IgD-negative memory B cell (primary cell): ENCODE results near the gene DRD4. TPM values are rescaled to one million over a fixed set of nuclear protein-coding genes. Genes with fewer than 3 reads are reported as not detected.

Source experiments
- H3K27ac Mint-ChIP-seq, 3 donors: one replicate each; pipeline ENCODE4 v1.8.0; 2020 to 2022; ENCODE audit warnings: mild to moderate bottlenecking in 3 of 3, mixed read lengths in 3 of 3, moderate library complexity in 1 of 3
- H3K27me3 Mint-ChIP-seq: one replicate; pipeline ENCODE4 v1.8.0; 2021; ENCODE audit warnings: mixed read lengths
- H3K36me3 Mint-ChIP-seq: one replicate; pipeline ENCODE4 v1.8.0; 2020; ENCODE audit warnings: mild to moderate bottlenecking, mixed read lengths
- H3K4me1 Mint-ChIP-seq, 3 donors: one replicate each; pipeline ENCODE4 v1.8.0; 2020 to 2022; ENCODE audit warnings: mixed read lengths in 3 of 3, mild to moderate bottlenecking in 1 of 3
- H3K4me3 Mint-ChIP-seq, 4 donors: one replicate each; pipeline ENCODE4 v1.8.0; 2020 to 2022; ENCODE audit warnings: mild to moderate bottlenecking in 4 of 4, mixed read lengths in 4 of 4, moderate library complexity in 3 of 4
- H3K9me3 Mint-ChIP-seq, 3 donors: one replicate each; pipeline ENCODE4 v1.8.0; 2020 to 2021; ENCODE audit warnings: mixed read lengths in 3 of 3, mild to moderate bottlenecking in 1 of 3
- polyA plus RNA-seq: library from polyadenylated mRNA; unstranded; fragments of 300-500 nt; fragmentation: Illumina TruSeq; gene quantifications from one replicate; pipeline ENCODE4 v1.2.3, GENCODE V29; 2021

The DRD4 gene
- polyA plus RNA-seq, 1 donor from 2014 or later, result not detected

GRCh38 chr11:605286-606129 lies 31.6 kb upstream of the DRD4 start:
- no peaks in the 10 kb centered on the region for H3K27me3 Mint-ChIP-seq
- peak overlapping the region in 2 of 3 donors; percentile 62 to 88 for H3K27ac Mint-ChIP-seq
- H3K36me3 Mint-ChIP-seq, result peaks cover 3% of the 10 kb centered on the region
- no peaks in the 10 kb centered on the region for H3K9me3 Mint-ChIP-seq
- H3K4me3 Mint-ChIP-seq, result no peak overlapping the region
- H3K4me1 Mint-ChIP-seq, result peaks cover 0 to 2% (median 0%) of the 10 kb centered on the region in 3 donors

DNA sequence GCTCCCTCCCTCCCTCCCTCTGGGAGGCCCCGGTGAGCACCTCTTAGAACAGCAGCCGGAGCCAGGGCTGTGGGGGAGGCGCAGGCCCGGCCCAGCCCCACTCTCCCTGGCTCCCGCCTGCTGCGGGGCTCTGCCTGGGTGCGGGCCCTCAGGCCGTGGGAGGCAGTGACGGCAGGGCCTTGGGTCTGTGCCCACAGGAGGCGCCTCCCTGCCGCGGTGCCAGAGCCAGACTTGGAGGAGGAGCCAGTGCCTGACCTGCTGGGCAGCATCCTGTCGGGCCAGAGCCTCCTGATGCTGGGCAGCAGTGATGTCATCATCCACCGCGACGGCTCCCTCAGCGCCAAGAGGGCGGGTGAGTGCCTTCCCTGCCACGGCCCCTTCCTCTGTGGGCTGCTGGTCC lies 30.8 kb upstream of the DRD4 start:
- Mint-ChIP-seq H3K4me3 (no peak overlapping the region), H3K9me3 (no peaks in the 10 kb centered on the region), H3K36me3 (peaks cover 5% of the 10 kb centered on the region), H3K27ac (no peak overlapping the region), H3K4me1 (peaks cover 0 to 2% (median 0%) of the 10 kb centered on the region in 3 donors), H3K27me3 (no peaks in the 10 kb centered on the region)

- Mint-ChIP-seq H3K4me3 (no peak overlapping the region), H3K36me3 (peaks cover 5% of the 10 kb centered on the region), H3K4me1 (peaks cover 0 to 3% (median 2%) of the 10 kb centered on the region in 3 donors), H3K27me3 (no peaks in the 10 kb centered on the region), H3K27ac (peak overlapping the region in 1 of 3 donors; percentile 69), H3K9me3 (no peaks in the 10 kb centered on the region)
Measured at GRCh38 chr11:607020-607780, 29.9 kb upstream of the DRD4 start.

GRCh38 chr11:607971-608659 lies 29.0 kb upstream of the DRD4 start:
- Mint-ChIP-seq H3K27ac (peak overlapping the region in 1 of 3 donors; percentile 80), H3K27me3 (no peaks in the 10 kb centered on the region), H3K4me1 (peaks cover 0 to 4% (median 2%) of the 10 kb centered on the region in 3 donors), H3K4me3 (peak overlapping the region in 1 of 4 donors; percentile 33), H3K9me3 (no peaks in the 10 kb centered on the region), H3K36me3 (peaks cover 5% of the 10 kb centered on the region)

GRCh38 chr11:608791-609251 lies 28.2 kb upstream of the DRD4 start:
- no peaks in the 10 kb centered on the region for H3K9me3 Mint-ChIP-seq
- peaks cover 0 to 4% (median 2%) of the 10 kb centered on the region in 3 donors for H3K4me1 Mint-ChIP-seq
- no peak overlapping the region for H3K4me3 Mint-ChIP-seq
- H3K27ac Mint-ChIP-seq, result peak overlapping the region in 1 of 3 donors; percentile 80
- no peaks in the 10 kb centered on the region for H3K27me3 Mint-ChIP-seq
- peaks cover 5% of the 10 kb centered on the region for H3K36me3 Mint-ChIP-seq

- peaks cover 5% of the 10 kb centered on the region for H3K36me3 Mint-ChIP-seq
- H3K27me3 Mint-ChIP-seq, result no peaks in the 10 kb centered on the region
- H3K27ac Mint-ChIP-seq, result no peak overlapping the region
- no peaks in the 10 kb centered on the region for H3K9me3 Mint-ChIP-seq
- no peak overlapping the region for H3K4me3 Mint-ChIP-seq
- H3K4me1 Mint-ChIP-seq, result peaks cover 2 to 4% (median 2%) of the 10 kb centered on the region in 3 donors
Measured at GRCh38 chr11:609341-609811, 27.7 kb upstream of the DRD4 start.

- peaks cover 4% of the 10 kb centered on the region for H3K36me3 Mint-ChIP-seq
- H3K4me1 Mint-ChIP-seq, result peaks cover 2 to 4% (median 2%) of the 10 kb centered on the region in 3 donors
- no peak overlapping the region for H3K4me3 Mint-ChIP-seq
- no peaks in the 10 kb centered on the region for H3K9me3 Mint-ChIP-seq
- H3K27ac Mint-ChIP-seq, result peak overlapping the region in 1 of 3 donors; percentile 86
- no peaks in the 10 kb centered on the region for H3K27me3 Mint-ChIP-seq
Measured at GRCh38 chr11:610146-610801, 26.8 kb upstream of the DRD4 start.

GRCh38 chr11:611001-611996 lies 25.8 kb upstream of the DRD4 start:
- H3K4me1 Mint-ChIP-seq, result peaks cover 3 to 10% (median 4%) of the 10 kb centered on the region in 3 donors
- no peaks in the 10 kb centered on the region for H3K27me3 Mint-ChIP-seq
- peak overlapping the region in 2 of 3 donors; percentile 91 to 93 for H3K27ac Mint-ChIP-seq
- H3K4me3 Mint-ChIP-seq, result peak overlapping the region in 1 of 4 donors; percentile 32
- H3K36me3 Mint-ChIP-seq, result peaks cover 5% of the 10 kb centered on the region
- no peaks in the 10 kb centered on the region for H3K9me3 Mint-ChIP-seq

GRCh38 chr11:612201-612960 lies 24.7 kb upstream of the DRD4 start:
- H3K9me3 Mint-ChIP-seq, result no peaks in the 10 kb centered on the region
- H3K27me3 Mint-ChIP-seq, result no peaks in the 10 kb centered on the region
- peak overlapping the region; percentile 46 to 93 (median 91) for H3K27ac Mint-ChIP-seq
- peak overlapping the region in 2 of 4 donors; percentile 5 to 88 for H3K4me3 Mint-ChIP-seq
- H3K4me1 Mint-ChIP-seq, result peaks cover 5 to 10% (median 6%) of the 10 kb centered on the region in 3 donors
- H3K36me3 Mint-ChIP-seq, result peaks cover 6% of the 10 kb centered on the region

- Mint-ChIP-seq H3K4me3 (peak overlapping the region in 1 of 4 donors; percentile 88), H3K4me1 (peaks cover 5 to 10% (median 6%) of the 10 kb centered on the region in 3 donors), H3K36me3 (peaks cover 6% of the 10 kb centered on the region), H3K9me3 (no peaks in the 10 kb centered on the region), H3K27ac (peak overlapping the region in 1 of 3 donors; percentile 91), H3K27me3 (no peaks in the 10 kb centered on the region)
Measured at GRCh38 chr11:612961-613300, 24.1 kb upstream of the DRD4 start.

- H3K4me1 Mint-ChIP-seq, result peaks cover 5 to 10% (median 6%) of the 10 kb centered on the region in 3 donors
- no peaks in the 10 kb centered on the region for H3K9me3 Mint-ChIP-seq
- H3K4me3 Mint-ChIP-seq, result peak overlapping the region in 2 of 4 donors; percentile 25 to 52
- H3K36me3 Mint-ChIP-seq, result peaks cover 8% of the 10 kb centered on the region
- no peaks in the 10 kb centered on the region for H3K27me3 Mint-ChIP-seq
- peak overlapping the region in 1 of 3 donors; percentile 92 for H3K27ac Mint-ChIP-seq
Measured at GRCh38 chr11:613369-613968, 23.6 kb upstream of the DRD4 start.

DNA sequence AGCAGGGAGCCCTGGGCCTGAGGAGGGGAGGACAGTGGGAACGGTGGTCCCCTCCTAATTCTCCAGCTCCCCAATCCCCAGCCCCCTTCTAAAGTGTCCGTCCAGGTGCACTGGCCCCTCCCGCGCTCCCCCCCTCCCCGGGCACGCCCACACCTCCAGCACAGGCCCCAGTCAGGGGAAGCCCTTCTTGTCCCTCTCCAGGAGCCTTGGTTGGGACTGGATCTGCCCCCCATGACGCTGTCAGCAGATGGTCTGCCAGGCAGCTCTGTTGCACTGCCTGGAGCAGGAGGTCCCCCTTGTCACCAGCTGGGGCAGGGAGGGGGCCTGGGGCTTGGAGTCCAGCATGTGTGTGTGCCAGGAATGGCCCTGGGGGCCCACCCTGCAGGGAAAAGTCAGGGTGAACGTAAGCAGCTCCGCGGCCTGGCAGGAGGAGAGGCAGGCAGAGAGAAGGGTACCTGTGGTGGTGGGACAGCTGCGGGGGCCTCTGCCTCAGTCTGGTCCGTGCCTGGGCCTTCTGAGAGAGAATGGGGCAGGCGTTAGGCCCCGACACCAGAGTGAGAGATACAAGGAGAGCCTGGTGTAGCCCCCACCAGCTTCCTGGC lies 22.9 kb upstream of the DRD4 start:
- H3K27me3 Mint-ChIP-seq, result no peaks in the 10 kb centered on the region
- H3K36me3 Mint-ChIP-seq, result peaks cover 8% of the 10 kb centered on the region
- peaks cover 4 to 10% (median 6%) of the 10 kb centered on the region in 3 donors for H3K4me1 Mint-ChIP-seq
- peak overlapping the region in 2 of 3 donors; percentile 87 to 92 for H3K27ac Mint-ChIP-seq
- H3K9me3 Mint-ChIP-seq, result no peaks in the 10 kb centered on the region
- peak overlapping the region; percentile 70 to 80 (median 77) for H3K4me3 Mint-ChIP-seq
